ENCODE data around the gene GLA.

The GLA gene

DNA sequence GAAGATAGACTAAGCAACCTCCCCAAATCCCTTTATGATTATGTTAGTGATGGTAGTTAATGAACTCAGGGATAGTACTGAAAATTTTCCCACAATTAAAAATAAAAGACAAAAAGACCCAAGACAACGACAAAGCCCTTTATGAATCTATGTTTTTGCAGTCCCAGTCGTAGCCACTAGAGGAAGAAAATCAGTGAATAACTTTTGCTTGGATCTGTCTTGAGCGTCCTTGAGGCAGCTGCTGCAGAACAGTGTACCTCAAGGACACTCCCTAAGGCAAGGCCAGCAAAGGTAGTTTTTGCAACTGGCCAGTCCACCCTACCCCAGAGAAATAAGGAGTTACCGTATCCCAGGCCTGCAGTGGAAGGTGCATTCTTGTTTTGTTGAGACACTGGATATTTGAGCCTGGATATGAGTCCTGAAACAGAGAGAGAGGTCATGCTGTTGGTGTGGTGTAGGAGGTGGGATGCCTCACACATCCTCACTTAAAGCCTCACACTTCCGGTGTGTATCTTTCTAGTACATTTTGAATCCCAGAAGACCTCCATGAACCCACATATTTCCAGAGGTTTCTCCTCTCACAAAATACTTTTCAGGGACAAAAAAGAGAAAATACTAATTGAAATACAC is 50.4 kb downstream of the GLA start:
- Mint-ChIP-seq H3K36me3 (no peaks in the 10 kb centered on the region), H3K27me3 (peaks cover 4% of the 10 kb centered on the region), H3K4me1 (peaks cover 2% of the 10 kb centered on the region), H3K27ac (no peak overlapping the region), H3K4me3 (no peak overlapping the region), H3K9me3 (no peaks in the 10 kb centered on the region)
- DNase-seq, result no peak
- CTCF ChIA-PET, result no interaction called here

DNA sequence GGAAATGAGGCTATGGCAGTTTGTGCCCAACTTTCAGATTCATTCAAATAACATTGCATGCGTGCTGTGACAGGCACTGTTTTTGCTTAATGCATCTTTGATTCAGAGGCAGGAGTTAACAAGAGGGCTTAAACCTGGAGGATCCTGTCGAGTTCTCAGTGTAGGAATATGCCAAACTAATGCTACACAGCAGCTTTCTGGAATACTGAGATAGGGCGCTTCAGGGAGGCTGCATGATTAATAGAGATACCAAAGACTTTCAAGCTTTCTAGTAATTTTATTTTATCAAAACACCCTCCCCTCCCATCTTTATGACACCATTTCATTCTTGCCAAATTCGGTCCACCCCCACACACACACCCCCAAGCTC is 58.5 kb downstream of the GLA start:
- no peaks in the 10 kb centered on the region for H3K27me3 Mint-ChIP-seq
- CTCF ChIA-PET, result interaction anchor here (1.7 kb wide), 1 partner anchor 41 kb away, joined by 3 read pairs; no protein-coding TSS in a partner anchor
- peak overlapping the region; percentile 86 for H3K4me3 Mint-ChIP-seq
- H3K9me3 Mint-ChIP-seq, result no peaks in the 10 kb centered on the region
- H3K27ac Mint-ChIP-seq, result peak overlapping the region; percentile 86
- no peak for DNase-seq
- H3K36me3 Mint-ChIP-seq, result peaks cover 10% of the 10 kb centered on the region
- peaks cover 21% of the 10 kb centered on the region for H3K4me1 Mint-ChIP-seq

DNA sequence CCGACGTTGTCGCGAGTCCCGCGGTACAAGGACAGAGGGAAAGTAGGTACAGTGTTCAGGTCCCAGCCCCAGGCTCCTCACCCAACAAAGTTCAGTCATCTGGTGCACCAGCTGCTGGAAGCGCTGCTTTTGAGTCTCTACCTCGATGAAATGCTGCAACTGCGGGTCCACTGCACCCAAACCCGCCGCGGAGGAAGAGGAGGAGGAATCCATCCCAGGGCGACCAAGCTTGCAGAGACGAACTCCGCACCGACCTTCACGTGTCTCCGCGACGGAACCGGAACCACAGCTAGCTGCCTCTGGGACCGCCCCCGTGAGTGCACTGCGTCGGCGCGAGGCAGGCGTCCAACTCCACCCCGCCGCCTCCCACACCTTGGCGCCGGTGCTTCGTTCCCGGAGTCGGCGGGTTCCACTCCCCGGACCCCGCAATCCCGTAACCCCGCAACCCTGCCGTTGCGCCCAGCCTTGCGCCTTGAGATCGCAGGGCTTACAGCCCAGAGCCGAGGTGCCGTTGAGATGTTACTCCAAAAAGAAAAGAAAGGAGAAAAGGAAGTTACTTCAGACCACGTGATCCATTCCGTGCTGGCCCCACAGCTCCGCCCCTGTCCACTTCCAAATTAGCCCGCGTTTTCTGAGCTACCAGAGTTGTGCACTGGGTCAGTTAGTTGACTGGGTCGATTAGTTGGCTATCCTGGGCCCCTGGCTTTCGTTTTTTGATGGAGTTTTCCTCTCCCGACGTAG is 59.1 kb downstream of the GLA start, which contains the start of gene TIMM8A:
Gene TIMM8A (minus strand): TSS at position 291 of the 741 bp plus-strand sequence. CDS start 78 bp downstream, at position 213.
- Mint-ChIP-seq H3K36me3 (peaks cover 12% of the 10 kb centered on the region), H3K4me1 (peaks cover 21% of the 10 kb centered on the region), H3K27me3 (no peaks in the 10 kb centered on the region), H3K9me3 (no peaks in the 10 kb centered on the region), H3K4me3 (peak within 1 kb of the TSS; percentile 86), H3K27ac (peak within 1 kb of the TSS; percentile 86)
- peak; percentile 85 for DNase-seq
- CTCF ChIA-PET, result interaction anchor here (1.7 kb wide), 1 partner anchor 42 kb away, joined by 3 read pairs; no protein-coding TSS in a partner anchor

DNA sequence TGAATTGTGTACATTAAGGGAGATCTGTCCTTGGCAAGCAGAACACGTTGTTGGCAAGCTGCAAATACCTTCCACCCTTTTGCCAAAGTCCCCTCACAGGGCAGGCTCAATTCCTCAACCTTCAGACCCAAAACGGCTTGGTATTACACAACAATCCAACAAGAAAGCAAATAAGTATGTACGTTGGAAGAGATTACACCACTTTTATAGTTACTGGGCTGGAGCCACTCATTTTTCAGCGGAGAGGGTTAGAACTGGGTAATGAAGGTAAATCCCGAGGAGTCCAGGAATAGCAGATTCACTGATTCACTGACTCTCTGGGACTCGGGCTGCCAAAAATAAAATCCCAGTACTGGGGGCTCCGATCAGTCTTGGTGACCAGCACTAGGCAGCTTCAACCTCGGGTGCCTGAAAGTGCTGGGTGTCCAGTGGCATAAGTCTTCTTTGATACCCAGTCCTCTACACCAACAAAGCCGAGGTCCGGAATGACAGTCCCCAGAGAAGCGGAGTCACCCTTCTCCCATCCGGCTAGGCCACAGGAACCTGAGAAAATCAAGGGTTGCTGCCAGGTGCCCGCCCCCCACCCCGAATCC is 59.8 kb downstream of the GLA start:
- H3K4me3 Mint-ChIP-seq, result peak overlapping the region; percentile 86
- DNase-seq, result no peak
- peak overlapping the region; percentile 86 for H3K27ac Mint-ChIP-seq
- H3K4me1 Mint-ChIP-seq, result peaks cover 21% of the 10 kb centered on the region
- H3K9me3 Mint-ChIP-seq, result no peaks in the 10 kb centered on the region
- peaks cover 12% of the 10 kb centered on the region for H3K36me3 Mint-ChIP-seq
- CTCF ChIA-PET, result interaction anchor here (1.7 kb wide), 1 partner anchor 42 kb away, joined by 3 read pairs; no protein-coding TSS in a partner anchor
- H3K27me3 Mint-ChIP-seq, result no peaks in the 10 kb centered on the region
